ENCODE data around the gene WWOX. TPM values are rescaled to one million over a fixed set of nuclear protein-coding genes. Genes with fewer than 3 reads are reported as not detected.

The WWOX gene
- total and polyA plus RNA-seq, 2 of the 4 experiments (the other 2 are of a cell fraction) = 2.7 to 5.4 TPM

DNA sequence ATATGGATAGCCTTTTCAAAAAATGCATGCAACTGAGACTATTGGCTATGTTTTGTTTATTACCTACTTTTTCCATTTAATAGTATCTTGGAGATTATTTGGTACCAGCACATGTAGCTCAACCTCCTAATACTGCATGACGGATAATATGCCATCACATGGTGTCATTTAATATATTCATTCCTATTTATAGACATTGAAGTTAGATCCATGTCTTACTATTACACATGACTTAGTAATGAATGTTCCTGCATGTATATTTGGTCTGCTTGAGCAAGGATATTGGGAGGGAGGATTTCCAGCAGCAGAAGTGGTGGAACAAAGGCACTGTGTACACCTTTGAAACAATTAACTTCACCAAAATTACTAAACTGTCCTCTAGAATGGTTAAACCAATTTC is 561.3 kb downstream of the WWOX start:
- Histone ChIP-seq H4K8ac (ENCODE audit: low read depth in 2 of 2, low read length in 2 of 2) (no peak overlapping the region), H3K9me3 (ENCODE audit: control insufficient read depth, insufficient read depth, low read length) (peaks cover 20% of the 10 kb centered on the region), H3K27ac (ENCODE audit: insufficient read depth, low read length) (no peak overlapping the region), H3K9ac (ENCODE audit: low read depth, low read length) (no peak overlapping the region), H2BK5ac (ENCODE audit: low read depth, low read length, poor library complexity, severe bottlenecking) (no peak overlapping the region), H2AK9ac (replicated peaks; ENCODE audit: low read depth, low read length, poor library complexity) (no peak overlapping the region), H3K56ac (ENCODE audit: extremely low read depth, insufficient read depth, low read length) (no peak overlapping the region), H4K5ac (ENCODE audit: low read depth, low read length) (no peak overlapping the region), H2BK20ac (ENCODE audit: low read depth, low read length) (no peak overlapping the region), H3K4me2 (ENCODE audit: low read depth, low read length) (no peak overlapping the region), H3K4me1 (ENCODE audit: control insufficient read depth, insufficient read depth, low read length) (no peaks in the 10 kb centered on the region), H3K79me1 (ENCODE audit: low read depth in 1 of 2, low read length in 2 of 2) (no peaks in the 10 kb centered on the region), H2BK15ac (ENCODE audit: low read depth, low read length) (no peak overlapping the region), H3K18ac (ENCODE audit: low read depth, low read length) (no peak overlapping the region), H3K4me3 (ENCODE audit: insufficient read depth, low read depth, low read length) (no peak overlapping the region), H3K9me1 (ENCODE audit: insufficient read depth, low read length) (no peaks in the 10 kb centered on the region), H3K4ac (ENCODE audit: low read depth, low read length) (no peak overlapping the region), H2BK120ac (ENCODE audit: low read depth, low read length) (no peak overlapping the region), H4K91ac (ENCODE audit: insufficient read depth, low read depth, low read length) (no peak overlapping the region), H3K14ac (replicated peaks; ENCODE audit: low read depth, low read length) (no peak overlapping the region), H3K23ac (ENCODE audit: low read depth, low read length) (no peak overlapping the region), H4K20me1 (ENCODE audit: insufficient read depth, low read length) (no peaks in the 10 kb centered on the region), H3K36me3 (ENCODE audit: control insufficient read depth, insufficient read depth, low read length) (no peaks in the 10 kb centered on the region), H2AK5ac (ENCODE audit: low read depth, low read length) (no peak overlapping the region), H3K27me3 (ENCODE audit: control insufficient read depth, insufficient read depth, low read length) (no peaks in the 10 kb centered on the region), H2AFZ (replicated peaks; ENCODE audit: low read length, poor library complexity) (no peak overlapping the region)
- ATAC-seq (ENCODE audit: low read depth) = no peak
- WGBS, 2 experiments (ENCODE audit: extremely low coverage in 2 of 2, insufficient read length in 1 of 2) = no CpG with 5 or more reads among the region's 1 CpG
- in situ Hi-C loops (cut with MboI; ENCODE audit: low sequenced_read_pairs) (no loop called here), intact Hi-C loops (cut with micrococcal nuclease) (no loop called here), dilution Hi-C loops (cut with HindIII; ENCODE audit: low sequenced_read_pairs, unreplicated experiment) (no loop called here)
- no peak for DNase-seq
- ChIA-PET POLR2A (ENCODE audit: unreplicated experiment) (no interaction called here), CTCF (interaction anchor here (0.8 kb wide), 1 partner anchor 1071 kb away, joined by 4 read pairs; no protein-coding TSS in a partner anchor)
- BruUV-seq (replicated peaks) = no TSS peak
- TF ChIP-seq NFE2L2 (IDR thresholded peaks at IDR 0.05; ENCODE audit: low read depth, low read length) (no peak), RAD21 (IDR thresholded peaks at IDR 0.05; ENCODE audit: low read length) (no peak), MXI1 (IDR thresholded peaks at IDR 0.05; ENCODE audit: borderline replicate concordance, low read depth, low read length) (no peak), RCOR1 (IDR thresholded peaks at IDR 0.05; ENCODE audit: insufficient replicate concordance, low read length) (no peak), RFX5 (IDR thresholded peaks at IDR 0.05; ENCODE audit: low read depth, low read length) (no peak), MAFK (IDR thresholded peaks at IDR 0.05; ENCODE audit: low read depth, low read length) (no peak), FOS (IDR thresholded peaks at IDR 0.05; ENCODE audit: low read depth, low read length) (no peak), MAZ (IDR thresholded peaks at IDR 0.05; ENCODE audit: borderline replicate concordance, low read depth, low read length) (no peak), BHLHE40 (IDR thresholded peaks at IDR 0.05; ENCODE audit: low read depth, low read length) (no peak)
- TF ChIP-seq, protein P1, sequence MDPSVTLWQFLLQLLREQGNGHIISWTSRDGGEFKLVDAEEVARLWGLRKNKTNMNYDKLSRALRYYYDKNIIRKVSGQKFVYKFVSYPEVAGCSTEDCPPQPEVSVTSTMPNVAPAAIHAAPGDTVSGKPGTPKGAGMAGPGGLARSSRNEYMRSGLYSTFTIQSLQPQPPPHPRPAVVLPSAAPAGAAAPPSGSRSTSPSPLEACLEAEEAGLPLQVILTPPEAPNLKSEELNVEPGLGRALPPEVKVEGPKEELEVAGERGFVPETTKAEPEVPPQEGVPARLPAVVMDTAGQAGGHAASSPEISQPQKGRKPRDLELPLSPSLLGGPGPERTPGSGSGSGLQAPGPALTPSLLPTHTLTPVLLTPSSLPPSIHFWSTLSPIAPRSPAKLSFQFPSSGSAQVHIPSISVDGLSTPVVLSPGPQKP (IDR thresholded peaks at IDR 0.05; ENCODE audit: borderline replicate concordance, low read depth, low read length) = no peak
- TF ChIP-seq, protein P2, sequence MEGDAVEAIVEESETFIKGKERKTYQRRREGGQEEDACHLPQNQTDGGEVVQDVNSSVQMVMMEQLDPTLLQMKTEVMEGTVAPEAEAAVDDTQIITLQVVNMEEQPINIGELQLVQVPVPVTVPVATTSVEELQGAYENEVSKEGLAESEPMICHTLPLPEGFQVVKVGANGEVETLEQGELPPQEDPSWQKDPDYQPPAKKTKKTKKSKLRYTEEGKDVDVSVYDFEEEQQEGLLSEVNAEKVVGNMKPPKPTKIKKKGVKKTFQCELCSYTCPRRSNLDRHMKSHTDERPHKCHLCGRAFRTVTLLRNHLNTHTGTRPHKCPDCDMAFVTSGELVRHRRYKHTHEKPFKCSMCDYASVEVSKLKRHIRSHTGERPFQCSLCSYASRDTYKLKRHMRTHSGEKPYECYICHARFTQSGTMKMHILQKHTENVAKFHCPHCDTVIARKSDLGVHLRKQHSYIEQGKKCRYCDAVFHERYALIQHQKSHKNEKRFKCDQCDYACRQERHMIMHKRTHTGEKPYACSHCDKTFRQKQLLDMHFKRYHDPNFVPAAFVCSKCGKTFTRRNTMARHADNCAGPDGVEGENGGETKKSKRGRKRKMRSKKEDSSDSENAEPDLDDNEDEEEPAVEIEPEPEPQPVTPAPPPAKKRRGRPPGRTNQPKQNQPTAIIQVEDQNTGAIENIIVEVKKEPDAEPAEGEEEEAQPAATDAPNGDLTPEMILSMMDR (conservative IDR thresholded peaks at IDR 0.05; ENCODE audit: low read depth, low read length) = no peak
